KOPT-K1 (cell line): ENCODE data around the gene HAL.

Experiments used
- H3K27ac ChIP-seq: fragments of 200-600 bp; sonication (generic); 2 replicates; pipeline ENCODE4 v1.5.1; 2016; ENCODE audit warnings: antibody characterized with exemption, mild to moderate bottlenecking, low read depth, low read length; ENCODE audit not compliant: poor library complexity, severe bottlenecking
- H3K36me3 ChIP-seq: fragments of 200-600 bp; sonication (generic); 2 replicates; pipeline ENCODE4 v1.5.1; 2017; ENCODE audit warnings: antibody characterized with exemption, mild to moderate bottlenecking, low read length, moderate library complexity; ENCODE audit not compliant: insufficient read depth
- H3K9me3 ChIP-seq: fragments of 200-600 bp; sonication (generic); 2 replicates; pipeline ENCODE4 v1.5.1; 2017; ENCODE audit warnings: antibody characterized with exemption, low read length, mild to moderate bottlenecking; ENCODE audit not compliant: insufficient read depth, poor library complexity, severe bottlenecking

The HAL gene

GRCh38 chr12:96028538-96028937, 32.4 kb upstream of the HAL start:
- Histone ChIP-seq H3K9me3 (no peaks in the 10 kb centered on the region), H3K36me3 (peaks cover 33% of the 10 kb centered on the region), H3K27ac (no peak overlapping the region)

GRCh38 chr12:96026331-96026730, 30.2 kb upstream of the HAL start:
- no peaks in the 10 kb centered on the region for H3K9me3 ChIP-seq
- H3K27ac ChIP-seq = no peak overlapping the region
- peaks cover 52% of the 10 kb centered on the region for H3K36me3 ChIP-seq

GRCh38 chr12:96025518-96025917, 29.4 kb upstream of the HAL start:
- Histone ChIP-seq H3K36me3 (peaks cover 54% of the 10 kb centered on the region), H3K27ac (no peak overlapping the region), H3K9me3 (no peaks in the 10 kb centered on the region)

- Histone ChIP-seq H3K9me3 (no peaks in the 10 kb centered on the region), H3K36me3 (peaks cover 65% of the 10 kb centered on the region), H3K27ac (no peak overlapping the region)
Measured at GRCh38 chr12:96020314-96021003, 24.3 kb upstream of the HAL start.

- peaks cover 75% of the 10 kb centered on the region for H3K36me3 ChIP-seq
- no peak overlapping the region for H3K27ac ChIP-seq
- no peaks in the 10 kb centered on the region for H3K9me3 ChIP-seq
Measured at GRCh38 chr12:96015672-96016071, 19.5 kb upstream of the HAL start.

GRCh38 chr12:96014943-96015599, 18.9 kb upstream of the HAL start:
- Histone ChIP-seq H3K36me3 (peaks cover 81% of the 10 kb centered on the region), H3K27ac (no peak overlapping the region), H3K9me3 (no peaks in the 10 kb centered on the region)

- no peak overlapping the region for H3K27ac ChIP-seq
- no peaks in the 10 kb centered on the region for H3K9me3 ChIP-seq
- H3K36me3 ChIP-seq = peaks cover 78% of the 10 kb centered on the region
Measured at GRCh38 chr12:96007729-96008128, 11.6 kb upstream of the HAL start.

GRCh38 chr12:96006727-96007126, 10.6 kb upstream of the HAL start:
- Histone ChIP-seq H3K27ac (no peak overlapping the region), H3K9me3 (no peaks in the 10 kb centered on the region), H3K36me3 (peaks cover 69% of the 10 kb centered on the region)

GRCh38 chr12:96000858-96001257, 4.7 kb upstream of the HAL start:
- no peaks in the 10 kb centered on the region for H3K9me3 ChIP-seq
- peaks cover 29% of the 10 kb centered on the region for H3K36me3 ChIP-seq
- no peak overlapping the region for H3K27ac ChIP-seq

GRCh38 chr12:95999484-95999883, 3.3 kb upstream of the HAL start:
- Histone ChIP-seq H3K9me3 (no peaks in the 10 kb centered on the region), H3K27ac (no peak overlapping the region), H3K36me3 (peaks cover 16% of the 10 kb centered on the region)

GRCh38 chr12:95998611-95999286, 2.6 kb upstream of the HAL start:
- Histone ChIP-seq H3K9me3 (no peaks in the 10 kb centered on the region), H3K36me3 (peaks cover 10% of the 10 kb centered on the region), H3K27ac (no peak overlapping the region)

GRCh38 chr12:95997911-95998510, 1.9 kb upstream of the HAL start:
- Histone ChIP-seq H3K36me3 (peaks cover 10% of the 10 kb centered on the region), H3K27ac (no peak overlapping the region), H3K9me3 (no peaks in the 10 kb centered on the region)

- Histone ChIP-seq H3K9me3 (no peaks in the 10 kb centered on the region), H3K27ac (no peak overlapping the region), H3K36me3 (peaks cover 6% of the 10 kb centered on the region)
Measured at GRCh38 chr12:95997276-95997675, 1.1 kb upstream of the HAL start.

GRCh38 chr12:95995238-95996031, 709 bp downstream of the HAL start:
- Histone ChIP-seq H3K27ac (no peak overlapping the region), H3K9me3 (no peaks in the 10 kb centered on the region), H3K36me3 (no peaks in the 10 kb centered on the region; the same call in 1 of the 2 replicates)

GRCh38 chr12:95994476-95994875, 1.7 kb downstream of the HAL start:
- Histone ChIP-seq H3K9me3 (no peaks in the 10 kb centered on the region), H3K36me3 (no peaks in the 10 kb centered on the region), H3K27ac (no peak overlapping the region)
